GM19240 (cell line): ENCODE results near the gene DHX34.
"Not testable (repeated sequence)": the region's sequence is repeated elsewhere in the genome, so short reads cannot be mapped to it uniquely, and the experiment has no call there.

Experiments
- DNase-seq: peaks from one replicate; pipeline ENCODE4 v3.0.0; 2011; ENCODE audit warnings: low spot score; ENCODE audit not compliant: insufficient read length

DHX34 gene

GRCh38 chr19:47348819-47349795, at the start of gene DHX34:
Gene DHX34 (plus strand): TSS chr19:47349315. CDS start chr19:47353031, 3,716 bp downstream.
- DNase-seq: peak; percentile 99

- not testable (repeated sequence) for DNase-seq
Observed at GRCh38 chr19:47300867-47301266, 48.2 kb upstream of the DHX34 start.

GRCh38 chr19:47302249-47302648, 46.9 kb upstream of the DHX34 start:
- no peak for DNase-seq

- no peak for DNase-seq
Observed at GRCh38 chr19:47303966-47304365, 45.1 kb upstream of the DHX34 start.

- peak; percentile 27 for DNase-seq
Observed at GRCh38 chr19:47305309-47305751, 43.8 kb upstream of the DHX34 start.

- no peak for DNase-seq
Observed at GRCh38 chr19:47306303-47306702, 42.8 kb upstream of the DHX34 start.

GRCh38 chr19:47309038-47309437, 40.1 kb upstream of the DHX34 start:
- no peak for DNase-seq

GRCh38 chr19:47309608-47310007, 39.5 kb upstream of the DHX34 start, which contains the start of gene C5AR1:
Gene C5AR1 (plus strand): TSS chr19:47309861. CDS start chr19:47309896, 35 bp downstream.
- DNase-seq: no peak

GRCh38 chr19:47310323-47310722, 38.8 kb upstream of the DHX34 start:
- DNase-seq: no peak

- DNase-seq: no peak
Observed at GRCh38 chr19:47310819-47311218, 38.3 kb upstream of the DHX34 start.

GRCh38 chr19:47312366-47313006, 36.6 kb upstream of the DHX34 start:
- DNase-seq: no peak

- DNase-seq: no peak
Observed at GRCh38 chr19:47313754-47314295, 35.3 kb upstream of the DHX34 start.

- DNase-seq: no peak
Observed at GRCh38 chr19:47315125-47315821, 33.8 kb upstream of the DHX34 start.

- no peak for DNase-seq
Observed at GRCh38 chr19:47316513-47316912, 32.6 kb upstream of the DHX34 start.

- DNase-seq: no peak
Observed at GRCh38 chr19:47319923-47320871, 28.9 kb upstream of the DHX34 start.

- no peak for DNase-seq
Observed at GRCh38 chr19:47321630-47322029, 27.5 kb upstream of the DHX34 start.

GRCh38 chr19:47322058-47322457, 27.1 kb upstream of the DHX34 start:
- no peak for DNase-seq

- DNase-seq: no peak
Observed at GRCh38 chr19:47323409-47323808, 25.7 kb upstream of the DHX34 start.

GRCh38 chr19:47323872-47324271, 25.2 kb upstream of the DHX34 start:
- no peak for DNase-seq

GRCh38 chr19:47324502-47324901, 24.6 kb upstream of the DHX34 start:
- DNase-seq: no peak
